ENCODE data around the gene ISOC2.

DNA sequence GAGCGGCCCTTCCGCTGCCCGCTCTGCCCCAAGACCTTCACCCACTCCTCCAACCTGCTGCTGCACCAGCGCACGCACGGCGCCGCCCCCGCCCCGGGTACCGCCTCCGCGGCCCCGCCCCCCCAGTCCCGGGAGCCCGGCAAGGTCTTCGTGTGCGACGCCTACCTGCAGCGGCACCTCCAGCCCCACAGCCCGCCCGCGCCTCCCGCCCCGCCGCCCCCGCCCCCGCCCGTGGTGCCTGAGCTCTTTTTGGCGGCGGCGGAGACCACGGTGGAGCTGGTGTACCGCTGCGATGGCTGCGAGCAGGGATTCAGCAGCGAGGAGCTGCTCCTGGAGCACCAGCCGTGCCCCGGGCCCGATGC lies 20.3 kb upstream of the ISOC2 start:
- TF ChIP-seq POLR2A (IDR thresholded peaks at IDR 0.05) (no peak), EP300 (IDR thresholded peaks at IDR 0.05) (no peak)
- TF ChIP-seq, protein P1, sequence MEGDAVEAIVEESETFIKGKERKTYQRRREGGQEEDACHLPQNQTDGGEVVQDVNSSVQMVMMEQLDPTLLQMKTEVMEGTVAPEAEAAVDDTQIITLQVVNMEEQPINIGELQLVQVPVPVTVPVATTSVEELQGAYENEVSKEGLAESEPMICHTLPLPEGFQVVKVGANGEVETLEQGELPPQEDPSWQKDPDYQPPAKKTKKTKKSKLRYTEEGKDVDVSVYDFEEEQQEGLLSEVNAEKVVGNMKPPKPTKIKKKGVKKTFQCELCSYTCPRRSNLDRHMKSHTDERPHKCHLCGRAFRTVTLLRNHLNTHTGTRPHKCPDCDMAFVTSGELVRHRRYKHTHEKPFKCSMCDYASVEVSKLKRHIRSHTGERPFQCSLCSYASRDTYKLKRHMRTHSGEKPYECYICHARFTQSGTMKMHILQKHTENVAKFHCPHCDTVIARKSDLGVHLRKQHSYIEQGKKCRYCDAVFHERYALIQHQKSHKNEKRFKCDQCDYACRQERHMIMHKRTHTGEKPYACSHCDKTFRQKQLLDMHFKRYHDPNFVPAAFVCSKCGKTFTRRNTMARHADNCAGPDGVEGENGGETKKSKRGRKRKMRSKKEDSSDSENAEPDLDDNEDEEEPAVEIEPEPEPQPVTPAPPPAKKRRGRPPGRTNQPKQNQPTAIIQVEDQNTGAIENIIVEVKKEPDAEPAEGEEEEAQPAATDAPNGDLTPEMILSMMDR (IDR thresholded peaks at IDR 0.05), result no peak
